ENCODE data around the gene TMEM130. TPM values are rescaled to one million over a fixed set of nuclear protein-coding genes. Genes with fewer than 3 reads are reported as not detected.

The TMEM130 gene, protein sequence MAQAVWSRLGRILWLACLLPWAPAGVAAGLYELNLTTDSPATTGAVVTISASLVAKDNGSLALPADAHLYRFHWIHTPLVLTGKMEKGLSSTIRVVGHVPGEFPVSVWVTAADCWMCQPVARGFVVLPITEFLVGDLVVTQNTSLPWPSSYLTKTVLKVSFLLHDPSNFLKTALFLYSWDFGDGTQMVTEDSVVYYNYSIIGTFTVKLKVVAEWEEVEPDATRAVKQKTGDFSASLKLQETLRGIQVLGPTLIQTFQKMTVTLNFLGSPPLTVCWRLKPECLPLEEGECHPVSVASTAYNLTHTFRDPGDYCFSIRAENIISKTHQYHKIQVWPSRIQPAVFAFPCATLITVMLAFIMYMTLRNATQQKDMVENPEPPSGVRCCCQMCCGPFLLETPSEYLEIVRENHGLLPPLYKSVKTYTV
- not detected in 2 replicates for total RNA-seq (2022)
- Bru-seq, nascent RNA, result percentile 4 among the genes with signal in this experiment
- percentile 4 among the genes with signal in this experiment for BruChase-seq, experiment 1, labeled RNA remaining after a 6-hour chase
- percentile 10 among the genes with signal in this experiment for BruChase-seq, experiment 2, labeled RNA remaining after a 2-hour chase
- long read RNA-seq, result 0 reads

DNA sequence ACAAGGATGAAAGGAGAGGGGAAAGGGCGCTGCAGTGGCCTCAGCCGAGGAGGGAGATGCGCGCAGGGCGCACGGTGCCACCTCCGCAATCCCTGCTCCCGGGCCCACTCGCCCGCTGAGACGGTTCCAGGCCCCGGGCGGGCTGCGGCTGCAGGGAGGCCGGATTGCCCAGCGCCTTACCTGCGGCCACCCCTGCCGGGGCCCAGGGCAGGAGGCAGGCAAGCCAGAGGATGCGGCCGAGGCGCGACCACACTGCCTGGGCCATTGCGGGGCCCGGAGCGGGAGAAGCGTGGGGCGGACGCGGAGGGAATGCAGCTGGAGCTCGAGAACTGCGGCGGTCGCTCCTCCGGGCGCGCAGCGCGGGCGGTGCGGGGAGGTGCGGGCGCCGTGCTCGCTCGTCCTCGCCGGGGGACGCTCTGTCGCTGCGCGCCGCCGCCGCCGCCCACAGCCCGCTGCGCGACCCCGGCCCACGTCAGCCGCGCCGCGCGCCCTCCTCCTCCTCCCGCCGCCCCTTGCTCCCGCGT, at the start of gene TMEM130:
Gene TMEM130 (minus strand): TSS at position 418 of the 524 bp plus-strand sequence. CDS start 153 bp downstream, at position 265.
- intact Hi-C loops (cut with micrococcal nuclease; ENCODE audit: unreplicated experiment), result no loop called here
- H3K9me3 Mint-ChIP-seq (ENCODE audit: low read depth, unreplicated experiment), result no peaks in the 10 kb centered on the region
- peaks cover 12% of the 10 kb centered on the region for H3K27me3 Mint-ChIP-seq (ENCODE audit: unreplicated experiment)
- no peaks in the 10 kb centered on the region for H3K36me3 Mint-ChIP-seq (ENCODE audit: insufficient read depth, unreplicated experiment)
- BruUV-seq (replicated peaks), result no TSS peak
- TF ChIP-seq, protein P1, sequence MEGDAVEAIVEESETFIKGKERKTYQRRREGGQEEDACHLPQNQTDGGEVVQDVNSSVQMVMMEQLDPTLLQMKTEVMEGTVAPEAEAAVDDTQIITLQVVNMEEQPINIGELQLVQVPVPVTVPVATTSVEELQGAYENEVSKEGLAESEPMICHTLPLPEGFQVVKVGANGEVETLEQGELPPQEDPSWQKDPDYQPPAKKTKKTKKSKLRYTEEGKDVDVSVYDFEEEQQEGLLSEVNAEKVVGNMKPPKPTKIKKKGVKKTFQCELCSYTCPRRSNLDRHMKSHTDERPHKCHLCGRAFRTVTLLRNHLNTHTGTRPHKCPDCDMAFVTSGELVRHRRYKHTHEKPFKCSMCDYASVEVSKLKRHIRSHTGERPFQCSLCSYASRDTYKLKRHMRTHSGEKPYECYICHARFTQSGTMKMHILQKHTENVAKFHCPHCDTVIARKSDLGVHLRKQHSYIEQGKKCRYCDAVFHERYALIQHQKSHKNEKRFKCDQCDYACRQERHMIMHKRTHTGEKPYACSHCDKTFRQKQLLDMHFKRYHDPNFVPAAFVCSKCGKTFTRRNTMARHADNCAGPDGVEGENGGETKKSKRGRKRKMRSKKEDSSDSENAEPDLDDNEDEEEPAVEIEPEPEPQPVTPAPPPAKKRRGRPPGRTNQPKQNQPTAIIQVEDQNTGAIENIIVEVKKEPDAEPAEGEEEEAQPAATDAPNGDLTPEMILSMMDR (IDR thresholded peaks at IDR 0.05; ENCODE audit: unreplicated experiment), result no peak
- no peak within 1 kb of the TSS for H3K27ac Mint-ChIP-seq (ENCODE audit: unreplicated experiment)
- CTCF ChIA-PET, result no interaction called here
- no peak within 1 kb of the TSS for H3K4me3 Mint-ChIP-seq (ENCODE audit: low read depth, unreplicated experiment)
- no peak for DNase-seq
- H3K4me1 Mint-ChIP-seq (ENCODE audit: low read depth, unreplicated experiment), result no peaks in the 10 kb centered on the region

DNA sequence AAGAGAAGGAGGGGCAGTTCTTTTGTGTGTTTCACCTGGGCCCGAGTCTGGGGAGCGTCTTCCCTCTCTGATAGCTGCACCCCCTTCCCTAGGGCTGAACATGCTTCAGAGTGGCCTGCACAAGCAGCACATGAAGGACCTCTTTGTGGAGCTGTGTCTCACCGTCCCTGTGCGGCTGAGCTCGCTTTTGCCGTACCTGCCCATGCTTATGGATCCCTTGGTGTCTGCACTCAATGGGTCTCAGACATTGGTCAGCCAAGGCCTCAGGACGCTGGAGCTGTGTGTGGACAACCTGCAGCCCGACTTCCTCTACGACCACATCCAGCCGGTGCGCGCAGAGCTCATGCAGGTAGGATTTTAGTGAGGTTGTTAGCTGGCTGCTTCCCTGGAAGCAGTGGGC, 47.5 kb upstream of the TMEM130 start:
- TF ChIP-seq, protein P1 (IDR thresholded peaks at IDR 0.05; ENCODE audit: unreplicated experiment), result no peak
- intact Hi-C loops (cut with micrococcal nuclease; ENCODE audit: unreplicated experiment), result no loop called here
- no peak for DNase-seq
- CTCF ChIA-PET, result no interaction called here
- H3K9me3 Mint-ChIP-seq (ENCODE audit: low read depth, unreplicated experiment), result no peaks in the 10 kb centered on the region
- no TSS peak for BruUV-seq (replicated peaks)
- H3K27ac Mint-ChIP-seq (ENCODE audit: unreplicated experiment), result no peak overlapping the region
- peaks cover 19% of the 10 kb centered on the region for H3K36me3 Mint-ChIP-seq (ENCODE audit: insufficient read depth, unreplicated experiment)
- H3K4me1 Mint-ChIP-seq (ENCODE audit: low read depth, unreplicated experiment), result peaks cover 2% of the 10 kb centered on the region
- no peak overlapping the region for H3K4me3 Mint-ChIP-seq (ENCODE audit: low read depth, unreplicated experiment)
- no peaks in the 10 kb centered on the region for H3K27me3 Mint-ChIP-seq (ENCODE audit: unreplicated experiment)

DNA sequence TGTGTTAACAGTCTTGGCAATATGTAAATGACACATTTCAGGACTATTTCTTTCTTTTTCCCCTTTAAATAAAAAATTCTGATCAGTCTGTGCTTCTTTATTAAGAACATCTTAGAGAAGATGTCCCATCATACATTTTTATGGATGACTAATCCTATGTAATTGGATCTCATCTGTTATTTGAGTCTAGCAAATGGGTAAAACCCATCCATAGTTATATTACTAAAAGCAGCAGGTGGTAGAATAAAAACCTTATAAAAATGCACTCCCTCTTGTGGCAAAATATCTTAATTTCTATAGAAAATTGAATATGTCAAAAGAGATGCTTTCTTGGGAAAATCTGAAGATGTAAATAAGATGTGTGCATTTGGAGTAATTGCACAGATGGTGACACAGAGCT, 43.8 kb upstream of the TMEM130 start:
- Mint-ChIP-seq H3K27me3 (ENCODE audit: unreplicated experiment) (no peaks in the 10 kb centered on the region), H3K36me3 (ENCODE audit: insufficient read depth, unreplicated experiment) (peaks cover 13% of the 10 kb centered on the region), H3K4me1 (ENCODE audit: low read depth, unreplicated experiment) (no peaks in the 10 kb centered on the region), H3K27ac (ENCODE audit: unreplicated experiment) (no peak overlapping the region), H3K4me3 (ENCODE audit: low read depth, unreplicated experiment) (no peak overlapping the region), H3K9me3 (ENCODE audit: low read depth, unreplicated experiment) (no peaks in the 10 kb centered on the region)
- no TSS peak for BruUV-seq (replicated peaks)
- TF ChIP-seq, protein P1 (IDR thresholded peaks at IDR 0.05; ENCODE audit: unreplicated experiment), result no peak
- CTCF ChIA-PET, result no interaction called here
- intact Hi-C loops (cut with micrococcal nuclease; ENCODE audit: unreplicated experiment), result no loop called here
- no peak for DNase-seq

DNA sequence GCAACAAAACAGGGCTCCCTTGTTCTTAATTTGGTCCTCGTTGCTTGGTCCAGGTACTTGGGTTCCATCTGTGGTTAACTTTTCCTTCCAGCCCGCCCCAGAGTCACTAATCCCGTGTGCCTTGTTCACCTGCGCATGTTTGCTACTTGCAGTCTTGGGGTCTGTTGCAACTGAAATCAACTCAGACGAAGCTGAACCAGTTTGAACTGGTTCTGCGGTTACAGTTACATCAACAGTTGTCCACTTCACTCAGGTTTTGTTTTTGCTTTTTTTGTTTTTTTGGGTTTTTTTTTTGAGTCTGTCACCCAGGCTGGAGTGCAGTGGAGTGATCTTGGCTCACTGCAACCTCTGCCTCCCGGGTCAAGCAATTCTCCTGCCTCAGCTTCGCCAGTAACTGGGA, 43.2 kb upstream of the TMEM130 start:
- Mint-ChIP-seq H3K9me3 (ENCODE audit: low read depth, unreplicated experiment) (no peaks in the 10 kb centered on the region), H3K36me3 (ENCODE audit: insufficient read depth, unreplicated experiment) (peaks cover 13% of the 10 kb centered on the region)

More for the DNA sequence above, 43.2 kb upstream of the TMEM130 start:
- intact Hi-C loops (cut with micrococcal nuclease; ENCODE audit: unreplicated experiment), result no loop called here
- BruUV-seq (replicated peaks), result no TSS peak
- TF ChIP-seq, protein P1 (IDR thresholded peaks at IDR 0.05; ENCODE audit: unreplicated experiment), result no peak
- Mint-ChIP-seq H3K27ac (ENCODE audit: unreplicated experiment) (no peak overlapping the region), H3K4me1 (ENCODE audit: low read depth, unreplicated experiment) (no peaks in the 10 kb centered on the region), H3K4me3 (ENCODE audit: low read depth, unreplicated experiment) (no peak overlapping the region), H3K27me3 (ENCODE audit: unreplicated experiment) (no peaks in the 10 kb centered on the region)
- CTCF ChIA-PET, result no interaction called here
- no peak for DNase-seq

Data from Calu3 (cell line).